Measurements from ENCODE around the gene CHD1L. TPM values are rescaled to one million over a fixed set of nuclear protein-coding genes. Genes with fewer than 3 reads are reported as not detected.

The CHD1L gene
- total and polyA plus RNA-seq, 2 of the 13 experiments (the other 11 are each of a cell fraction or from before 2014, with no cell fraction given), result 74.3 to 111 TPM

- TF ChIP-seq ZNF513 (CRISPR knock-in tag; conservative IDR thresholded peaks at IDR 0.05), result peak; percentile 58; the same call in 1 of the 2 replicates
- 0 out of 2 replicates have a peak, but pooled peaks have one; percentile 13 for TF ChIP-seq ZNF329 (CRISPR knock-in tag; IDR thresholded peaks at IDR 0.05; ENCODE audit: low read depth)
- no peak for TF ChIP-seq ATRX (CRISPR knock-in tag; IDR thresholded peaks at IDR 0.05; ENCODE audit: borderline replicate concordance)
- peak; percentile 50; the same call in 1 of the 2 replicates for TF ChIP-seq MEIS2 (CRISPR knock-in tag; IDR thresholded peaks at IDR 0.05)
- no peak for TF ChIP-seq FOXM1 (CRISPR knock-in tag; IDR thresholded peaks at IDR 0.05)
- TF ChIP-seq ZNF234 (CRISPR knock-in tag; conservative IDR thresholded peaks at IDR 0.05), result peak; percentile 87; the same call in 1 of the 2 replicates
- peak; percentile 22 for TF ChIP-seq HNRNPK (IDR thresholded peaks at IDR 0.05; ENCODE audit: low read depth, low read length, poor library complexity, severe bottlenecking)
- no peak for TF ChIP-seq PREB (CRISPR knock-in tag; IDR thresholded peaks at IDR 0.05)
- TF ChIP-seq BRF2 (CRISPR knock-in tag; IDR thresholded peaks at IDR 0.05), result peak; percentile 92; the same call in 1 of the 2 replicates
- TF ChIP-seq ZNF350 (CRISPR knock-in tag; IDR thresholded peaks at IDR 0.05; ENCODE audit: borderline replicate concordance, low read depth), result peak; percentile 83; the same call in 1 of the 2 replicates
- peak; percentile 65 for TF ChIP-seq TEAD3 (CRISPR knock-in tag; optimal IDR thresholded peaks at IDR 0.05; ENCODE audit: borderline replicate concordance)
- TF ChIP-seq UBTF (CRISPR knock-in tag; IDR thresholded peaks at IDR 0.05), result peak; percentile 83; the same call in 1 of the 2 replicates
- no peak for TF ChIP-seq IRF1 (CRISPR knock-in tag; IDR thresholded peaks at IDR 0.05; ENCODE audit: low read depth)
- TF ChIP-seq PHF21A (CRISPR knock-in tag; IDR thresholded peaks at IDR 0.05), result peak; percentile 65; the same call in 1 of the 2 replicates
- TF ChIP-seq TEF (CRISPR knock-in tag; IDR thresholded peaks at IDR 0.05), result peak; percentile 17; the same call in 1 of the 2 replicates
Measured at GRCh38 chr1:147242449-147243227, at the start of gene CHD1L (continued).
